HG03039 (cell line): Measurements from ENCODE around the gene ZCCHC24.

Experiments used
- ATAC-seq: cut with Tn5 transposase; IDR thresholded peaks from one replicate; pipeline ENCODE4 v1.9.1; 2021; ENCODE audit warnings: mild to moderate bottlenecking, moderate library complexity; ENCODE audit not compliant: unreplicated experiment

ZCCHC24 gene

DNA sequence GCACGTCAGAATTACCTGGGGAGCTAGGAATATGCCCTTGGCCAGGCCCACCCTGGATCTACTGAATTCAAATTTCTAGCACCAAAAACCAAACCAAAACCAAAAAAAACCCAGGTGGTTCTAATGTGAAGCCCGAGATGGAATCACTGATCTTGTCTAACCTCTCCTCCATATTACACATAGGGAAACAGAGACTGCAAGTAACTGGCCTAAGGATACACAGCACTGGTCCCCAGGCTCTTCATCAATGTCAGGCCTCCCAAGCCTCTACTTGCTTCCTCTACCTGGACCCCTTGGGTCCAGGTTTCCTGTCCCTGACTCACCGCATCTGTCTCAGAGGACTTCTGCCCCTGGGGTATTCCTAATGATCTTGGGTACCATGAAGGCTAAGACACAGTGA is 30.7 kb downstream of the ZCCHC24 start:
- no peak for ATAC-seq

GRCh38 chr10:79413196-79413595 is 32.2 kb downstream of the ZCCHC24 start:
- no peak for ATAC-seq

GRCh38 chr10:79412516-79412915 is 32.9 kb downstream of the ZCCHC24 start:
- no peak for ATAC-seq

GRCh38 chr10:79411546-79412495 is 33.6 kb downstream of the ZCCHC24 start:
- no peak for ATAC-seq

DNA sequence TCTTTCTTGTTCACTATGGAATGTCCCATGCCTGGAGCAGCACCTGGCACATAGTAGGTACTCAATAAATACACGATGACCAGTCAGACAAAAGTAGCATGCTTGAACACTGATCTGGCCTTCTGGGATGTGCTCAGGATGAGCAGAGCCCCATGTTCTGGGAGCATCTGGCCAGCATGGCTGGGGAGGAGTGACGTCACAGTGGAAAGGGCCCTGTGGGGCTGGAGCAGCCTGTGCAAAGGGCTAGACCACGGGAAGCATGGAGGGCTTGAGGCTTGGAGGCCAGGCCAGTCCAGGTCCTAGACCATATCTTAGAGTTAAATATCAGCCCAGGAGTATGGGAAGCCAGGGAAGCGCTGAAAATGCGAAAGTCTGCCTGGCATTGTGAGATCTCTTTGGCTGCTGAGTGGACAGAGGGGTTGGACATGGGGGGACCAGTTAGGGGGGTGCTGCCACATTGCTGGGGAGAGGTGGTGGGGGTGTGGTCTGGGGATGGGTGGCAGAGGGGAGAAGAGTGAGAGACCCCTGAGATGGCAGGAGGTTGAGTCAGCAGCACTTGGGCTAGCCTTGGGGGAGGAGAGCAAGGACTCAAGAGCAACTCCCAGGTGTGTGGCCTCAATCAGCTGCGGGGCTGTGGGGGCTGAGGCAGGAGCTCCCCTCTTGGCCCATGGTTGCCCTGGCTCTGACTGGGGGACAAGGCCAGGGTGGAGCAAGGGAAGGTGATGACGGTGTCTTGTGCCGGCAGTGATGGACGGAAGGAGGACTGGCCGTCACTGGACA is 34.9 kb downstream of the ZCCHC24 start:
- no peak for ATAC-seq

DNA sequence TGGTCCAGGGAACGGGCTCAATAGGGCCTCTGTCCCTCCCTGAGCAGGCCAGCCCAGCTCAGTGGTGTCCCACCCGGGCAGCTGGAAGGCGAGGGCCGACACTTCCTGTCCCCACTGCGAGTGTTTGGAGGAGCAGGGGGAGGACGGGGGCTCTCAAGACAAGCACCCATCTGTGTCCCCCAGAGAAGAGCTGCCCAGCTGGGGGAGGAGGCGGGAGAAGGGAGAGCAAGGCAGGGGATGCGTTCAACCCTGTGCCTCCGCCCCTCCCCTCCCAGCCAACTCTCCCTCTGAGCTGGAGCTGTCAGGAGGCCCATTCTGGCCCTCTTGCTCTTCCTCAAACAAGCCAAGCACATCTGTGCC is 35.7 kb downstream of the ZCCHC24 start:
- no peak for ATAC-seq

DNA sequence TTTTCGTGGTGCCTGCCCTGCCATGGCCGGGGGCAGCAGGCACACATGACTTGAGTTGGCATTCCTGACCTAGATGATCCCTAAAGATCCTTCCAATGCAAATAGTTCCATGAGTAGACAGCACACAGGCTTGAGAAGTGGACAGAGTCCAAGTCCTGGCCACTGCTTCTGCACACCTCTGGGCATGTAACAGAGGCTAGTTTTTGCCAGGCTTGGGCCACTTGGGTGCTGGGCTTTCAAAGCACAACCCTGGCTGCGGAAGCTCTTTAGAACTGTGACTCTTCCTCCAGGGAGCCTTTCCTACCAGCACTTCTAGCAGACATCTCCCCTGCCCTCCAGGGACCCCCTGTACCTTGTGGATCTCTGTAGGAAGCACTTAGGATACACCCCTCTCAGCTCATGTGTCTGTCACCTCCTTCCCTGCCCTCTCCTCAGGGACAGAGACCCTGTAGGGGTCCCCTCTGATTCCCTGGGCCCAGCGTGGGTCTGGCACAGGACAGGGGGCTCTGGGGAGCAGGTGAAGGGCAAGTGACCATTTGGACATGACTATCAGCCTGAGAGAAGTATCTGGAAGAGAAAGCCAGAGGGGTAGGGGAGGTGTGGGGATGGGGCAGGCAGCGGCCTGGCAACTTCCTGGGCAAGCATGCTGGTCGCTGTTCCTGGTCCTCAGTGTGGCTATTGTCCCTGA is 36.2 kb downstream of the ZCCHC24 start:
- ATAC-seq: no peak

- ATAC-seq: no peak
Observed at GRCh38 chr10:79407811-79408795, 37.3 kb downstream of the ZCCHC24 start.

- no peak for ATAC-seq
Observed at GRCh38 chr10:79407423-79407796, 38.0 kb downstream of the ZCCHC24 start.

DNA sequence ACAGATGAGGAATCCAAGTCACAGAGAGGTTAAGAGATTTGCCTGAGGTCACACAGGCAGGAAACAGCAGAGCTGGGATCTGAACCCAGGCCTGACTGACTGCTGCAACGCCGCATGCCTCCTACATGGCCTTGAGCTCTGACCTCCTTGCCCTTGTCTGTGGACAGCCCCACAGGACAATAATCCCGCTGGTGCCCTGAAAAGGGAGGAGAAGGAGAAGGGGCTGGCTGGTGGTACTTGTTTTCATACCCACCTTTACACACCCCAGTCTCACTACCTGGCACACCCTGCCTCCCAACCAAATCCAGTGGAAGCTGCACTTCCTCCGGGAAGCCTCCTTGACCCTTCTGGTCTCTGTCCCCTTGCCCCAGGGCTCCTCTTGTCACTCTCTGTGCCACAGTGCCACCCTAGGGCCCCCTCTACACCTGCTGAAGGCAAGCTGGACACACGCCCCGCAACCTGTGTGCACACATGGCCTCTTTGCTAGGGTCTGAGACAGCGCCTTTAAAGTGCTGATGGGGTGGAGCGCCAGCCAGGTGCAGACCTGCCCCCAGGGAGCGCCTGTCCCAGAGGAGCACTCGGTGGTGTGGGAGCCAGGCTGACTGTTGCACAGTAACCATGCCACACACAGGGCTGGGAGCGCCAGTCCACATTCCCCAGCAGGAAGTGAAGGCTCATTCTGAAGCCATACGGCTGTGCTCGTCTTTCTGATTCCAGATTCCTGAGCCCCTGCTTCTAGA is 38.6 kb downstream of the ZCCHC24 start:
- no peak for ATAC-seq

GRCh38 chr10:79405995-79406515 is 39.4 kb downstream of the ZCCHC24 start:
- ATAC-seq: no peak

DNA sequence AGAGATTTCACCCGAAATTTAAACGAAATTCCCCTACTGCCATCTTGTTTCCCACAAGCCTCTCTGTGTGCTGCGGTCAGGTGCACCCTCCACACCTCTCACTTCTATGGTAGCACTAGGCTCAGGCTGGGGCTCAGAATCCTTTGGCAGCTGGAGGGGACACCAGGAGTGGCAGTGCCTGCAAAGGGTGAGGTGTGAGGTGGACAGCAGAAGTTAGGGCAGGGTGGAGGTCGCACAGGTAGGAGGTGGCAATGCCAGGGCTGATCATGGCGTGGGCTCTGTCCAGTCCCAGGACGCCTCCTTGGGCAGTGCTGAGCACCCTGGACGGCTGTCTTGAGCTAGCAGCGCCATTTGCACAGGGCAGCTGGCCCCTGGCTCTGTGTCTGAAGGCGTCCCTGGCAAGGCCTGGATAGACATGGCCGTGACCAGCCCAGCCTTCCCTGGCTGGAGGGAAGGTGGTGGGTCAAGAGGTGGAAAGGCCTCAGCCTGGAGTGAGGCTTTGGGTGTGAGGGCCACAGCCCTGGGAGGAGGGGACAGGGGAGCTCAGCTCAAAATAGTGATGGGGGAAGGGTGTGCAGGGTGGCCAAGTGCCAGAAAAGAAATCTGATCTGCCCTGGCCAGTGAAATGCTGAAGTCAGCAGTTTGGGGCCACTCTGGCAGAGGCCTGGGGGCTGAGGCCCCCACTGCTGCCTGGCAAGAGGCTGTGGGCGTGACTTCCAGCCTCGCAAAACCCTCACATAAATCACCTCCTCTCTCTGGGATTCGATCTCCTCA is 40.0 kb downstream of the ZCCHC24 start:
- ATAC-seq: no peak

DNA sequence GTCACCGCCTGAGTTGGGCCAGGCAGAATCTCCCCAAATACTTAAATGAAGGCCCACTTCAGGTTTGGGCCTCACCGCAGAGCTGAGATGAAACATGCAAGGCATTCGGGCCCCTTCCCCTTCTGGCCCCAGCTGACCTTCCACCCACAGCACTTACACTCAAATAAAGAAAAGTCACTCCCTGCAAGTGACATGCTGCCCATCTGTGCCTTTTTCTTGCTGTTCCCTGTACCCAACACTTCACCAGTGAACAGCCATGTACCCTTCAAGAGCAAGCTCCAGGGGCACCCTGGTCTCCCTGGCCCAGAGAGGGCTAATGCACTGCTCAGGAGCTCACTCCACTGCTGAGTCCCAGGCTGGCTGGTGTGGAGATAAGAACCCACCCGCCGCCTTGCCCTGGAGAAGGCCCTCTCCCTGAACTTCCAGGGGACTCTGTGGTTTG is 40.7 kb downstream of the ZCCHC24 start:
- ATAC-seq: no peak

GRCh38 chr10:79404231-79404609 is 41.2 kb downstream of the ZCCHC24 start:
- no peak for ATAC-seq

DNA sequence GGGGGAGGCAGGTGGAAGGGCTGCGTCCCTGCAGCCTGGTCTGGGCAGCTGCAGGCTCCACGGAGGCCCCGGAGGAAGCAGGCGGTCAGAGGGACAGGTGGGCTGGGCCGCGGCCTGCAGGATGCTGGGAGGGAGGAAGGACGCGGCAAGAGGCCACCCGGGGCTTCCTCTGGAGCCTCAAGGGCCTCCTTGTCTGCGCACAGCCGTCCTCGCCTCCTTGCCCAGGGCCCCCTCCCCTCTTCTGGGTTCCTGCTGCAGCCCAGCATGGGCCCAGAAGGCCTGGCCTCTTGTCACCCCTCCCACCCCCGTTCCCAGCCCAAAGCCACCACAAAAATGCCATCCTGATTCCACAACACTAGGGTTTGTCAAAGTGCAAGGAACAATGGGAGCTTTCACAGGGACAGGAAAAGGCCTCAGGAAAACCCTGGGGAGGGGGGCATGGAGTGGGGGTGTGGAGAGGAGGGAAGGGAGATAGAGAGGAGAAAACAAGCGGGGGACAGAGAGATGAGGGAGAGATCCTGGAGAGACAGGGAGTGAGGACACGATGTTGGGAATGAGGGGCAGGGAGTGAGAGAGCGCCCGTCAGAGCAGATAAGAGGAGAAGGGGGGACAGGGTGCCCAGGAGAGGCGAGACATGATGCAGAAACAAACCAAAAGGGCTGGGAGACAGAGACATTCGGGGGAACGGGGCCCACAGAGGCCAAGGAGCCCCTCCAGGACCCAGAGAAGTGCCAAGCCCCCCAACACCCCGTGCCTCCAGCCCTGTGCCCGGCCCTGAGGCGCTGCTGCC is 41.8 kb downstream of the ZCCHC24 start:
- ATAC-seq: no peak

- no peak for ATAC-seq
Observed at GRCh38 chr10:79402951-79403350, 42.5 kb downstream of the ZCCHC24 start.

GRCh38 chr10:79402625-79402946 is 42.8 kb downstream of the ZCCHC24 start:
- no peak for ATAC-seq
